ENCODE data around the gene ARSD.

DNA sequence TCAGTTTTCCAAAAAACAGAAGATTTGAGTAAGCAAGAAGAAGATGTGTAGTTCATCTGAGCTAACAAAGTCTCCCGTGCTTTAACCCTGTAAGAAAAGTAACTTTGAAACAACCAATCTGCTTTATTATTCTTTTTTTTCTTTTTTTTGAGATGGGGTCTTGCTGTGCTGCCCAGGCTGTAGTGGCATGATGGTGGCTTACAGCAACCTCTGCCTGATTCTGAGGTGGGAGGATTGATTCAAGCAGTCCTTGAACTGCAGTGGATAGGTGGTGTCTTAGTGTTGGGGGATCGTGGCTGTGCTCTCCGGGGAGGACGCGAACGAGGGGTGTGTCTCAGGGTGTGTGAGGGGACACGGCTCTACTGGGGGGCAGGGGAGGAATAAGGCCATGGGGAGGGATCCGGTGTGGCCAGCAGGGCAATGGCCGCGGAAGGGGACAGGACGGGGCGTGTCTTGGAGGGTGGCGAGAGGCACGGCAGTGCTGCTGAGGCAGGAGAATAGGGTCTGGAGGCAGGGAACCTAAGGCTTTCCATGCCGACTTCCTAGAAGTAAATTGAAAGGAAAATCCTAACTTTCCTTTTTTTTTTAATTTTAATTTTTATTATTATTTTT, 2.4 kb downstream of the ARSD start:
- no peak for TF ChIP-seq CTCF (IDR thresholded peaks at IDR 0.05; ENCODE audit: low read depth, low read length)
- no peak for TF ChIP-seq MYC (IDR thresholded peaks at IDR 0.05; ENCODE audit: low read depth, low read length)
- TF ChIP-seq POLR2A (IDR thresholded peaks at IDR 0.05; ENCODE audit: extremely low read depth, insufficient read length): no peak
- TF ChIP-seq, protein P1, sequence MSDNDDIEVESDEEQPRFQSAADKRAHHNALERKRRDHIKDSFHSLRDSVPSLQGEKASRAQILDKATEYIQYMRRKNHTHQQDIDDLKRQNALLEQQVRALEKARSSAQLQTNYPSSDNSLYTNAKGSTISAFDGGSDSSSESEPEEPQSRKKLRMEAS (IDR thresholded peaks at IDR 0.05; ENCODE audit: low read depth, low read length): no peak
